Measurements from ENCODE around the gene AP4M1.

AP4M1 gene

GRCh38 chr7:100087055-100087750 lies 14.2 kb upstream of the AP4M1 start:
- no peak for DNase-seq

GRCh38 chr7:100088095-100088620 lies 13.3 kb upstream of the AP4M1 start:
- DNase-seq, result no peak

- DNase-seq, result peak; percentile 96
Observed at GRCh38 chr7:100088621-100089457, 12.6 kb upstream of the AP4M1 start, which contains the start of gene COPS6. TSS of gene COPS6 (plus strand) at chr7:100088969. CDS start at chr7:100088991, 22 bp downstream.

- DNase-seq, result no peak
Observed at GRCh38 chr7:100089458-100090196, 11.8 kb upstream of the AP4M1 start.

GRCh38 chr7:100090527-100091410 lies 10.7 kb upstream of the AP4M1 start:
- peak; percentile 67 for DNase-seq

GRCh38 chr7:100091411-100092181 lies 9.8 kb upstream of the AP4M1 start:
- DNase-seq, result peak; percentile 76

- DNase-seq, result peak; percentile 55
Observed at GRCh38 chr7:100093054-100093453, 8.4 kb upstream of the AP4M1 start.

GRCh38 chr7:100093498-100093897 lies 7.9 kb upstream of the AP4M1 start:
- no peak for DNase-seq

GRCh38 chr7:100093925-100094486 lies 7.4 kb upstream of the AP4M1 start:
- DNase-seq, result peak; percentile 52

- no peak for DNase-seq
Observed at GRCh38 chr7:100095289-100095688, 6.2 kb upstream of the AP4M1 start.

- no peak for DNase-seq
Observed at GRCh38 chr7:100095704-100096103, 5.7 kb upstream of the AP4M1 start.

GRCh38 chr7:100098913-100099312 lies 2.5 kb upstream of the AP4M1 start:
- DNase-seq, result no peak

- peak; percentile 43 for DNase-seq
Observed at GRCh38 chr7:100099452-100099851, 2.0 kb upstream of the AP4M1 start.

- DNase-seq, result peak; percentile 100
Observed at GRCh38 chr7:100100420-100101015, 925 bp upstream of the AP4M1 start.

- DNase-seq, result no peak
Observed at GRCh38 chr7:100102950-100103840, 1.8 kb downstream of the AP4M1 start.

GRCh38 chr7:100105534-100105933 lies 4.1 kb downstream of the AP4M1 start:
- no peak for DNase-seq

GRCh38 chr7:100106633-100107032 lies 5.2 kb downstream of the AP4M1 start:
- no peak for DNase-seq

GRCh38 chr7:100107125-100107737 lies 5.8 kb downstream of the AP4M1 start:
- DNase-seq, result no peak

- DNase-seq, result no peak
Observed at GRCh38 chr7:100107890-100108289, 6.4 kb downstream of the AP4M1 start.
